ENCODE measurements around the gene ANKRD24. TPM values are rescaled to one million over a fixed set of nuclear protein-coding genes. Genes with fewer than 3 reads are reported as not detected.
"Not testable (repeated sequence)": the region's sequence is repeated elsewhere in the genome, so short reads cannot be mapped to it uniquely, and the experiment has no call there.

Gene ANKRD24
- total RNA-seq, 1 experiment from 2014 or later = 0.45 TPM

DNA sequence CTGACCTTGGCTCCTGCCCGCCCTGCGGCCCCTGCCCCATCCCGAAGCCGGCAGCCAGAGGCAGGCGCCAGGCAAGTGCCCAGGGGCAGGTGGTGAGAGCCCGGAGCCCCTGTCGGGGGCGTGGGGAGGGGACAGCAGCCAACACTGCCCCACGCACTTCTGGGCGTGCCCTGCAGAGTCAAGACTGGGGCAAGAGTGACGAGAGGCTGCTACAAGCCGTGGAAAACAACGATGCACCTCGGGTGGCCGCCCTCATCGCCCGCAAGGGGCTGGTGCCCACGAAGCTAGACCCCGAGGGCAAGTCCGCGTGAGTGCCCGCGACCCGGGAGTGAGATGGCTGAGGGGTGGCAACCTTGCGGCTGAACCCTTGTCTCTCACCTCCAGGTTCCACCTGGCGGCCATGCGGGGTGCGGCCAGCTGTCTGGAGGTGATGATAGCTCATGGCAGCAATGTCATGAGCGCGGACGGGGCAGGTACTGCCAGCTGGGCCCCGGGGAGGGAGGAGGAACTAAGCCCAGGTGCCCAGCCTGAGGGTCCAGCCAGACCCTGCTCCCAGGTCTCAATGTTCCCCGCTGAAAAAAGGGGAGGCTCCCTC is 17.3 kb downstream of the ANKRD24 start:
- Histone ChIP-seq H3K27ac (no peak overlapping the region), H3K36me3 (no peaks in the 10 kb centered on the region), H3K4me3 (no peak overlapping the region), H3K27me3 (no peaks in the 10 kb centered on the region), H3K4me1 (no peaks in the 10 kb centered on the region), H3K9me3 (replicated peaks) (peaks cover 6% of the 10 kb centered on the region; the same call in 1 of the 2 replicates)
- no peak for DNase-seq

DNA sequence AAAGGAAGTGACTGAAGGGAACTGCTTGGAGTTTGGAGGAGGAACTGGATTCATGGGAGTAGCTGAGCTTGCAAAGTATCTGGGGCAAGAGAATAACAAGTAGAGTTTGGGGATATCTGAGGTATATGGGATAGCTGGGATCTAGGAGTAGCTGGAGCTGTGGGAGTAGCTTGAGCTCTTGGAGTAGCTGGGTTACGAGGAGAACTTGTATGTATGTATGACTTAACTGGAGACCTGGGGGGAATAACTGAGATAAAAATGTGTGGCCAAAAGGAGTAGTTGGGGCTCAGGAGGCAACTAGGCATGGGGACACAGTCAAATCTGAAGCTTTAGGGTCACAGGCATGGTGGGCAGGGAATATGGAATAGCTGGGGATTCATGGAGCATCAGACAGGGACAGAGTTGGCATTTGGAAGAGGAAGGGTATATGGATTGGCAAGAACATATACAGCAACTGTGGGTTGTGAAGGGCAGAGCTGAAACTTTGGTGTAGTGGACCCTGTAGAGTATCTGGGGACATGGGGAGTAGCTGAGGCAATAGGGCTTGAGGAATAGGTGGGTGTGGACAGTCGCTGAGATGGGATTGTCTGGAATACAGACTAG is 18.6 kb downstream of the ANKRD24 start:
- Histone ChIP-seq H3K4me3 (no peak overlapping the region), H3K27ac (no peak overlapping the region), H3K9me3 (replicated peaks) (peaks cover 6% of the 10 kb centered on the region; the same call in 1 of the 2 replicates), H3K27me3 (no peaks in the 10 kb centered on the region), H3K36me3 (no peaks in the 10 kb centered on the region), H3K4me1 (no peaks in the 10 kb centered on the region)
- DNase-seq = no peak

DNA sequence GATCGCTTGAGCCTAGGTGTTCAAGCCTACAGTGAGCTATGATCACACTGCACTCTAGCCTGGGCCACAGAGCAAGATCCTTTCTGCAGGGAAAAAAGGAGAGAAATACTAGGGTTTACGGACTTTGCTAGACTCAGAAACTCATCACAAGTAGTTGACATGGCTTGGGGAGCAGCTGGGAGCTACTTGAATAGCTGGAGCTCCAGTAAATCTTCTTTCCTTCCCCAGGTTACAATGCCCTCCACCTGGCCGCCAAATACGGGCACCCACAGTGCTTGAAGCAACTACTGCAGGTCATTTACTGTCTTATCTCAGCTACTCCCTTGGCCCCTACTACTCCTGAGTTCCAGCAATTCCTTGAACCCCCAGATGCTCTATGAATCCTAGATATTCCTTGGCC is 19.3 kb downstream of the ANKRD24 start:
- Histone ChIP-seq H3K4me1 (no peaks in the 10 kb centered on the region), H3K36me3 (no peaks in the 10 kb centered on the region), H3K9me3 (replicated peaks) (peaks cover 6% of the 10 kb centered on the region; the same call in 1 of the 2 replicates), H3K27me3 (no peaks in the 10 kb centered on the region), H3K27ac (no peak overlapping the region), H3K4me3 (no peak overlapping the region)
- DNase-seq = no peak

DNA sequence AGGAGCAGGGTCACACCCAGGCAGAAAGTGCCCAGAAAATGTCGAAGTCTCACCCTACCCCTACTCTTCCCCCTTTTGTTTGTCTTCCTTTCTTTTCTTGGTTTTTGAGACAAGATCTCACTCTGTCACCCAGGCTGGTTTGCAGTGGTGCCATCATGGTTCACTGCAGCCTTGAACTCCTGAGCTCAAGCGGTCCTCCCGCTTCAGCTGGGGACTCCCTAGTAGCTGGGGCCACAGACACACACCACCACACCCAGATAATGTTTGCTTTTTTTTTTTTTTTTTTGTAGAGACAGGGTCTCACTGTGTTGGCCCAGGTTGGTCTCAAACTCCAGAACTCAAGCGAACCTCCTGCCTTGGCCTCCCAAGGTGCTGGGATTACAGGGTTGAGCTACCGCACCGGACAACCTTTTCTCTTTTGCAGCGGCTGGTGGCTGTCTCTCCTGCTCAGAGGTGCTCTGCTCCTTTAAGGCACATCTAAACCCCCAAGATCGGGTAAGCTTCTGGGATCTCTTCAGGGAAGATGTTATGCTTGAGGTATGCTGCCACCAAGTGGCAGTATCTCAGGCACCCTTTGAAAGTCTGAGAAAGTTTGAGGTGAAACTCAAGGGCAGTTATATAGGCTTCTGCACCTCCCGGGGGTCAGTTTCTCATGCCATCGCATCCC is 24.5 kb downstream of the ANKRD24 start:
- Histone ChIP-seq H3K4me1 (no peaks in the 10 kb centered on the region), H3K27me3 (no peaks in the 10 kb centered on the region), H3K4me3 (no peak overlapping the region), H3K9me3 (replicated peaks) (no peaks in the 10 kb centered on the region), H3K36me3 (no peaks in the 10 kb centered on the region), H3K27ac (no peak overlapping the region)
- DNase-seq = peak; percentile 28 to 59

DNA sequence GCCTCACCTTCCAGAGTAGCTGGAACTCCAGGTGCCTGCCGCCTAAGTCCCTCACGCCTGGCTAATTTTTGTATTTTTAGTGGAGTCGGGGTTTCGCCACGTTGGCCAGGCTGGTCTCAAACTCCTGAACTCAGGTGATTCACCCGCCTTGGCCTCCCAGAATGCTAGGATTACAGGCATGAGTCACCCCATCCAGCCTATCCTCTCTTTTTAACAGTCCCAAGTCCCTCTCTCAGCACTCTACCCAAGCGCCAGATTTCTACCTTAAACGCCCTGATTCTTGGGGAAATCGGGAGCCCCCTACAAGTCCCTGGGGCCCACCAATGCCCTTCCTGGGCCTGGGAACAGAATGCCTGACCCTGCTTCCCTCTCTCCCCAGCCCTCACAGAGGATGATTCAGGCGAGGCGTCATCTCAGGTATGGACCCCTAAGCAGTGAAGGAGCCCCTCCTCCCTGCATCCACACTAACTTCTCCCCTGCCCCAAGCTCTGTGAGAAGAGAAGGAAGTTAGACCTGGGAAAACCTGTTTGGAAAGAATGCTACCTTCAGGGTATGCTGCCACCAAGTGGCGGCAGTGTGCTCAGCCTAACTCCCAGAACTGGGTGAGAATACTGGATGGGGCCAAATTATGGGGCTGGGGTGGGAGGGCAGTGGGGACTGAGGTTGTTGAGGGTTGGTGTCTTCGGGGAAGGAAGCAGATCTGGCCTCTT is 26.1 kb downstream of the ANKRD24 start:
- DNase-seq = peak; percentile 36 to 59
- H3K27me3 ChIP-seq = no peaks in the 10 kb centered on the region
- H3K9me3 ChIP-seq (replicated peaks) = no peaks in the 10 kb centered on the region
- no peaks in the 10 kb centered on the region for H3K36me3 ChIP-seq
- no peaks in the 10 kb centered on the region for H3K4me1 ChIP-seq
- no peak overlapping the region for H3K4me3 ChIP-seq
- H3K27ac ChIP-seq = no peak overlapping the region

DNA sequence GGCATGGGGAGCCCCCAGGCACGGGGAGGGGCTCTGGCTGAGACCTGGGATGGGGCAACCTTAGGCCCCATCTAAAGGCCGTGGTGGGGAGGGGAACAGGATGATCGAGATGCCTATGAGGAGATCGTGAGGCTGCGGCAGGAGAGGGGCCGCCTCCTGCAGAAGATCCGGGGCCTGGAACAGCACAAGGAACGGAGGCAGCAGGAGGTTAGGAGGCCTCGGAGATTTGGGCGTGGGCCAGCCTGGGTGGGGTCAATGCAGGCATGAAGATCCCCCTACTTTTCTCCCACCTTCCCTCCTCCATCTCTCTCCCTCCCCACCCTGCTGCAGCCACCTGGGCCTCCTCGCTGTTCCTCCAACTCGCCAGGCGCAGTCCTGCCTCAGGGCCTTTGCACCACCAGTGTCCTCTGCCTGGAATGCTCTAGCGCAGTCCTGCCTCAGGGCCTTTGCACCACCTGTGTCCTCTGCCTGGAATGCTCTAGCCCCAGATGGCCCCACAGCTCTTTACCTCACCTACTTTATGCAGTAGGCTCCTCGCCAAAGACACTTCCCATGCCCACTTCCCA is 27.8 kb downstream of the ANKRD24 start:
- no peaks in the 10 kb centered on the region for H3K4me1 ChIP-seq
- no peak for DNase-seq
- H3K4me3 ChIP-seq = no peak overlapping the region
- no peaks in the 10 kb centered on the region for H3K9me3 ChIP-seq (replicated peaks)
- H3K36me3 ChIP-seq = no peaks in the 10 kb centered on the region
- H3K27me3 ChIP-seq = no peaks in the 10 kb centered on the region
- no peak overlapping the region for H3K27ac ChIP-seq

DNA sequence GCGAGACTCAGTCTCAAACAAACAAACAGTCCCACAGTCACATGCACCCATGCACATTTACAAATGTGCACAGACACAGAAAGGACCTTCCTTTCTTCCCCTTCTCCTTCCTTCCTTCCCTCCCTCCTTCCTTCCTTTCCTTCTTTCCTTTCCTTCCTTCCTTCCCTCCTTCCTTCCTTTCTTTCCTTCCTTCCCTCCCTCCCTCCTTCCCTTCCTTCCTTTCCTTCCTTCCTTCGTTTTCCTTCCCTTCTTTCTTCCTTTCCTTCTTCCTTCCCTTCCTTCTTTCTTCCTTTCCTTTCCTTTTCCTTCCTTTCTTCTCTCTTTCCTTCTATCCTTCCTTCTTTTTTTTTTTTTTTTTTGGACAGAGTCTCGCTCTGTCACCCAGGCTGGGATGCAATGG is 30.6 kb downstream of the ANKRD24 start:
- no peak for DNase-seq
- H3K27ac ChIP-seq = no peak overlapping the region
- H3K9me3 ChIP-seq (replicated peaks) = no peaks in the 10 kb centered on the region
- H3K27me3 ChIP-seq = no peaks in the 10 kb centered on the region
- H3K4me1 ChIP-seq = no peaks in the 10 kb centered on the region
- H3K36me3 ChIP-seq = no peaks in the 10 kb centered on the region
- H3K4me3 ChIP-seq = no peak overlapping the region

DNA sequence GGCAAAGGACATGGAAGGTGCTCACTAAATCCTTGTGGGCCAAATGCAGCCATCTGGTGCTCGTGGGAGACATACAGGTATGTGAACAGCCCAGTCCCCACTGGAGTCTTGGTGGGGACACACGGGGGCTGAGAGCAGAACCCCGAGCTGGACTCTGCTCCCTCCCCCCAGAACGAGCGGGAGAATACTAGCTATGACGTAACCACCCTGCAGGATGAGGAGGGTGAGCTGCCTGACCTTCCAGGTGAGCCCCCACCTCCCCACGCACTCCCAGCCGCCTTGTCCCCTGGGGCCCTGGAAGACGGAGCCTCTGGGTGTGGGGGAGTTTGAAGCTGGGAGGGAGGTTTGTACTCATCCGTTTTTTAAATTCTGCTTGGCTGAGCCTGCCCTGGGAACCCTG is 33.3 kb downstream of the ANKRD24 start:
- Histone ChIP-seq H3K27ac (no peak overlapping the region), H3K27me3 (no peaks in the 10 kb centered on the region), H3K4me3 (no peak overlapping the region), H3K9me3 (replicated peaks) (no peaks in the 10 kb centered on the region), H3K4me1 (no peaks in the 10 kb centered on the region), H3K36me3 (no peaks in the 10 kb centered on the region)
- DNase-seq = no peak

DNA sequence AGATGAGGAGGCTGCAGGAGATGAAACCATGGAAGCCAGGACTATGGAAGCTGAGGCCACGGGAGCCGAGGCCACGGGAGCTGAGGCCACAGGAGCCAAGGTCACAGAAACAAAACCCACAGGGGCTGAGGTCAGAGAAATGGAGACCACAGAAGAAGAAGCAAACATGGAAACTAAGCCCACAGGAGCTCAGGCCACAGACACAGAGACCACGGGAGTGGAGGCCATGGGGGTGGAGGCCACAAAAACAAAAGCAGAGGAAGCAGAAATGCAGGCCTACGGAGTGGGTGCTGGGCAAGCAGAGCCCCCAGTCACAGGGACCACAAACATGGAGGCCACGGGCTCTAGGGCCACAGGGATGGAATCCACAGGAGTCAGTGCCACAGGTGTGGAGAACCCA is 34.4 kb downstream of the ANKRD24 start:
- Histone ChIP-seq H3K9me3 (replicated peaks) (no peaks in the 10 kb centered on the region), H3K36me3 (no peaks in the 10 kb centered on the region), H3K4me3 (no peak overlapping the region), H3K27ac (no peak overlapping the region), H3K27me3 (no peaks in the 10 kb centered on the region), H3K4me1 (no peaks in the 10 kb centered on the region)
- DNase-seq = no peak

DNA sequence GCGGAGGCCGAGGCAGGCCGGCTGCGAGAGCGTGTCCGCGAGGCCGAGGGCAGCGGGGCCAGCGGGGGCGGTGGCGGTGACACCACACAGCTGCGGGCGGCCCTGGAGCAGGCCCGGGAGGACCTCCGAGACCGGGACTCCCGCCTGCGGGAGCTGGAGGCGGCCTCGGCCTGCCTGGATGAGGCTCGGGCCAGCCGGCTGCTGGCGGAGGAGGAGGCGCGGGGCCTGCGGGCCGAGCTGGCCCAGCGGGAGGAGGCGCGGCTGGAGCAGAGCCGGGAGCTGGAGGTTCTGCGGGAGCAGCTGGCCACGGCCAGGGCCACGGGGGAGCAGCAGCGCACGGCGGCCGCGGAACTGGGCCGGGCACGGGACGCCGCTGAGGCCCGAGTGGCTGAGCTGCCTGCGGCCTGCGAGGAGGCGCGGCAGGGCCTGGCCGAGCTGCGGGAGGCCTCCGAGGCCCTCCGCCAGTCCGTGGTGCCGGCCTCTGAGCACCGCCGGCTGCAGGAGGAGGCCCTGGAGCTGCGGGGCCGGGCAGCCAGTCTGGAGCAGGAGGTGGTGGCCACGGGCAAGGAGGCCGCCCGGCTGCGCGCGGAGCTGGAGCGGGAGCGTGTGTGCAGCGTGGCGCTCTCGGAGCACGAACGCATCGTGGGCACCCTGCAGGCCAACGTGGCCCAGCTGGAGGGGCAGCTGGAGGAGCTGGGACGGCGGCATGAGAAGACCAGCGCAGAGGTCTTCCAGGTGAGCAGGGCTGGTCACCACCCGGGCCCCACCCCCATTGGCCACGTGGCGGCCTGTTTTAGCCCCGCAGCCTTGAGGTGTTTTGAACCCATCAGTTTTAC is 35.2 kb downstream of the ANKRD24 start:
- Histone ChIP-seq H3K4me1 (no peaks in the 10 kb centered on the region), H3K9me3 (replicated peaks) (no peaks in the 10 kb centered on the region), H3K27ac (no peak overlapping the region), H3K4me3 (no peak overlapping the region), H3K27me3 (no peaks in the 10 kb centered on the region), H3K36me3 (no peaks in the 10 kb centered on the region)
- no peak for DNase-seq

DNA sequence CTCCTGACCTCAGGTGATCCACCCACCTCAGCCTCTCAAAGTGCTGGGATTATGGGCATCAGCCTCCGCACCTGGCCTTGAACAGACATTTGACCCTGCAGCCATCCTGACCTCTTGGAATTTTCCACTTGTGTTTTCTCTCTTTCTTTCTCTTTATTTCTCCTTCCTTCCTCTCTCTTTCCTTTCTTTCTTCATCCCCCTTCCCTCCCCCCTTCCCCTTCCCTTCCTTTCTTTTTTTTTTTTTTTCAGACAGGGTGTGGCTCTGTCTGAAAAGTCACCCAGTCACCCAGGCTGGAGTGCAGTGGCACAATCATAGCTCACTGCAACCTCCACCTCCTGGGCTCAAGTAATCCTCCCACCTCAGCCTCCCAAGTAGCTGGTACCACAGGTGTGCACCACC is 36.0 kb downstream of the ANKRD24 start:
- not testable (repeated sequence) for H3K27ac ChIP-seq; H3K9me3 ChIP-seq (replicated peaks); H3K4me1 ChIP-seq; DNase-seq; H3K36me3 ChIP-seq; H3K4me3 ChIP-seq; H3K27me3 ChIP-seq

DNA sequence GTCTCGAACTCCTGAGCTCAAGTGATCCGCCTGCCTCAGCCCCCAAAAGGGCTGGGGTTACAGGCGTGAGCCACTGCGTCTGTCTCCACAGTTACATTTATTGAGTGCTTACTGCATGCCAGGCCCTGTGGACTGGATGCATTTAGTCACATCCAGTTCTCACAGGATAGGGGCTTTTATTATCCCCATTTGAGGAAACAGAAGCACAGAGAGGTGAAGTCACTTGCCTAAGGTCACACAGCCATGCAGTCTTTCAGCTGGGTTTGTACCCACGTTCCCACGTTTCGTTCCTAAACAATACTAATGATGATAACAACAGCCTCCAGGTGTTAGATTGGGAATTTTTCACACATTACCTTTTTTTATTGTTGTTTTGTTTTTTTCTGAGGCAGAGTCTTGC is 37.7 kb downstream of the ANKRD24 start:
- no peaks in the 10 kb centered on the region for H3K36me3 ChIP-seq
- H3K27me3 ChIP-seq = no peaks in the 10 kb centered on the region
- no peaks in the 10 kb centered on the region for H3K4me1 ChIP-seq
- H3K4me3 ChIP-seq = no peak overlapping the region
- no peak overlapping the region for H3K27ac ChIP-seq
- no peaks in the 10 kb centered on the region for H3K9me3 ChIP-seq (replicated peaks)
- DNase-seq = no peak

DNA sequence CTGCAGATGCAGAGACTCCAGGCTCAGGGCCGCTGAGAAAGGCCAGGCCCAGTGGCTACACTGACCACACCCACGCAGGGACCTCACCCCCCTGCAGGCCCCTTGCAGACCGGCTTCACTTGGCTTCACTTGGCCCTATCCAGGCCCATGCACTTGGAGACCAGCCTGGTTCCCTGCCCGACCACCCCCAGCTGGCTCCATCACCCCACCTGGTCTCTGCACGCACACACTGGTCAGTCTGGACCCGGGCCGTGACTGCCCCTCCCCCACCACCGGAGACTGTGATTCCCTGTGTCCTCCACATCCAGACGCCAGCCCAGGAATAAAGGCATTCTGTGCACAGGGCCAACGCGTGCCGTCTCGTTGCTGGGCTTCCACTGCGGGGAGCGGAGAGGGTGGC is 42.0 kb downstream of the ANKRD24 start:
- Histone ChIP-seq H3K4me3 (no peak overlapping the region), H3K9me3 (replicated peaks) (no peaks in the 10 kb centered on the region), H3K27me3 (no peaks in the 10 kb centered on the region), H3K36me3 (no peaks in the 10 kb centered on the region), H3K27ac (no peak overlapping the region), H3K4me1 (peaks cover 8% of the 10 kb centered on the region; the same call in 1 of the 2 replicates)
- DNase-seq = no peak

DNA sequence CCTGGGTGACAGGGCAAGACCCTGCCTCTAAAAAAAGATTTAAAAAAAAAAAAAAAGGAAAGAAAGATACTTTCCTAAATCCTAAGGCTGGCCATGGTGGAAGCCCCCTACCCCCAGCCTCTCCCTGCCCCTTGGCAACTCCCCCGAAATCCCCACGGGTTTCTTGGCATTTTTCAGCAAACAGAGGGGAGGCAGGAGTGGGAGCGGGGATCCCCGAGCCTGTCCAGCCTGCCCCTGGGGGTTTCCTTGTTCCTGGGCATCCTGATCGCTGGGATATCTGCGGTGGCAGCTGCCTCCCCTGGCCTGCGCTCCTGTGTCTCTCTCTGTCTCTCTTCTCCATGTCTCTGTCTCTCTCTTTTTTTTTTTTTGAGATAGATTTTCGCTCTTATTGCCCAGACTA is 43.4 kb downstream of the ANKRD24 start:
- no peak overlapping the region for H3K27ac ChIP-seq
- no peaks in the 10 kb centered on the region for H3K36me3 ChIP-seq
- H3K4me3 ChIP-seq = no peak overlapping the region
- no peaks in the 10 kb centered on the region for H3K27me3 ChIP-seq
- peaks cover 9% of the 10 kb centered on the region; the same call in 1 of the 2 replicates for H3K4me1 ChIP-seq
- no peak for DNase-seq
- H3K9me3 ChIP-seq (replicated peaks) = no peaks in the 10 kb centered on the region
